ES-I3 (cell line): ENCODE data around the gene CPED1.
"Not testable (repeated sequence)": the region's sequence is repeated elsewhere in the genome, so short reads cannot be mapped to it uniquely, and the experiment has no call there.

Source experiments
- H3K36me3 ChIP-seq: 2 replicates; pipeline ENCODE4 v1.6.1; 2013; ENCODE audit warnings: mild to moderate bottlenecking, low read length, control low read depth, moderate library complexity; ENCODE audit not compliant: insufficient read depth
- H3K4me1 ChIP-seq: 2 replicates; pipeline ENCODE4 v1.6.1; 2013; ENCODE audit warnings: mild to moderate bottlenecking, control low read depth, low read length; ENCODE audit not compliant: insufficient read depth
- H3K9ac ChIP-seq: 2 replicates; pipeline ENCODE4 v1.6.1; 2013; ENCODE audit warnings: low read depth, mild to moderate bottlenecking, low read length, moderate library complexity
- H3K9me3 ChIP-seq: 2 replicates; pipeline ENCODE4 v1.6.1; 2013; ENCODE audit warnings: mild to moderate bottlenecking, low read length, moderate library complexity; ENCODE audit not compliant: control insufficient read depth, insufficient read depth

CPED1 gene

DNA sequence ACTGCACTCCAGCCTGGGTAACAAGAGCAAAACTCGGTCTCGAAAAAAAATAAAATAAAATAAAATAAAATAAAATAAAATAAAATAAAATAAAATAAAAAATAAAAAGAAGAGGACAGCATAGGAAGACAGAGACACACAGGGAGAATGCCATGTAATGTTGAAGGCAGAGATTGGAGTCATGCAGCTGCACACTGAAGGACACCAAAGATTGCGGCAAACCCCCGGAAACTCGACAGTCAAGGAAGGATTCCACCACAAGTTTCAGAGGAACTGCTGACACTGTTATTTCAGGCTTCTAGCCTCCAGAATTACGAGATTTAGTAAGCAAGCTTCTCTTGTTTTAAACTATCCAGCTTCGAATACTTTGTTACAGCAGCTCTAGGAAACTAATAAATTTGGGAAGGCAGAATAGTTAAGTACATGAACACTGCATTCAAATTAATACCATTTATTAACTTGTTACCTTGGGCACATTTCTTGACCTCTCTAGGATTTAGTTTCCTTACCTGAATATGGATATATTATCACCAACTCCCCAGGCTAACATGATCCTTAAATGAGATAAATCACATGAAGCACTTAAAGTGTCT is 9.5 kb downstream of the CPED1 start:
- H3K9me3 ChIP-seq, result no peaks in the 10 kb centered on the region
- H3K9ac ChIP-seq, result no peak overlapping the region
- H3K4me1 ChIP-seq, result peaks cover under 1% of the 10 kb centered on the region; the same call in 1 of the 2 replicates
- H3K36me3 ChIP-seq, result no peaks in the 10 kb centered on the region

DNA sequence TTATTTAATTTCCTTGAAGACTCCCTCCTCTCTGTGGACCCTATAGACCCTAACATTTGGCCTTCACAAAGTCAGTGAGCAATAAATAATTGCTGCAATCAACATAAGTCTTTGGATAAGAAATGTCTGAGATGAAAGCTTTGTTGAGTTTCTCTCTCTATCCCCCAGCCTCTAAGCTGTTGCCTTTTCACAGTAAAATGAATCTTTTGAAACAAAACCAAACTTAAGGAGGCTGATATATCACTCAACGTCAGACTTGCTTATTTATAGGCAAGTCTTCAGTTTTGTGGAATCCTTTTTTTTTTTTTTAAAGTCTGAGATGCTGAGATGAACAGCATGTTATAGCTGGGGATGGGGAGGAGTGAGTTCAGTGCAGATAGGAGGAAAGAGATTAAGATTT is 10.0 kb downstream of the CPED1 start:
- Histone ChIP-seq H3K4me1 (peaks cover 5% of the 10 kb centered on the region; the same call in 1 of the 2 replicates), H3K36me3 (no peaks in the 10 kb centered on the region), H3K9ac (no peak overlapping the region)

DNA sequence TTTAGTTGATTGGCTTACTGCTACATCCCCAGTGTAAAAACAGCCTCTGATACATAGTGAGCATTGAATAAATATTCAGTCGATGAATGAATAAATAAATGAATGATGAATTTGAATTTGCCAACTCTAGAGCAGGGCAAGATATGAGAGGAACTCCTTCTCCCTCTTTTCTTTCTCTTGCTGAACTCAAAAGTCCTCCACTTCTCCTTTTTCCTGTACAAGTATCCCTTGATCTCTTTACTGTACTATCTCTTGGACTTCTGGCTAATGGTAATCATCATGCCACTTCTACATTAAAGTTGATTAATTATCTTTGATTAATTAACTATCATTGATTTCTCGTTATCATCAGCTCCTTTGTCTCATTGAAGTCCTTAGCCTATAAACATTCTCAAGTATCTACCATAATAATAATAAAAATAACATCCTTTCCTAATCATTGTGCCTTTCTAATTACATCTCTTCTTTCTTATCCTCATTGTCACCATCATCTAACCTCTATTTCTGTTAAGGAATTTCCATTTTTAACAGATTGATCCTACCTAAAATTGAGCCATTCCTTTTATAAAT is 10.6 kb downstream of the CPED1 start:
- Histone ChIP-seq H3K9me3 (no peaks in the 10 kb centered on the region), H3K4me1 (peaks cover 5% of the 10 kb centered on the region; the same call in 1 of the 2 replicates), H3K36me3 (no peaks in the 10 kb centered on the region), H3K9ac (no peak overlapping the region)

More for the DNA sequence above, 10.0 kb downstream of the CPED1 start:
- no peaks in the 10 kb centered on the region for H3K9me3 ChIP-seq

- Histone ChIP-seq H3K9ac (no peak overlapping the region), H3K36me3 (no peaks in the 10 kb centered on the region), H3K9me3 (no peaks in the 10 kb centered on the region), H3K4me1 (peaks cover 5% of the 10 kb centered on the region; the same call in 1 of the 2 replicates)
Observed at GRCh38 chr7:121000081-121000983, 11.8 kb downstream of the CPED1 start.

DNA sequence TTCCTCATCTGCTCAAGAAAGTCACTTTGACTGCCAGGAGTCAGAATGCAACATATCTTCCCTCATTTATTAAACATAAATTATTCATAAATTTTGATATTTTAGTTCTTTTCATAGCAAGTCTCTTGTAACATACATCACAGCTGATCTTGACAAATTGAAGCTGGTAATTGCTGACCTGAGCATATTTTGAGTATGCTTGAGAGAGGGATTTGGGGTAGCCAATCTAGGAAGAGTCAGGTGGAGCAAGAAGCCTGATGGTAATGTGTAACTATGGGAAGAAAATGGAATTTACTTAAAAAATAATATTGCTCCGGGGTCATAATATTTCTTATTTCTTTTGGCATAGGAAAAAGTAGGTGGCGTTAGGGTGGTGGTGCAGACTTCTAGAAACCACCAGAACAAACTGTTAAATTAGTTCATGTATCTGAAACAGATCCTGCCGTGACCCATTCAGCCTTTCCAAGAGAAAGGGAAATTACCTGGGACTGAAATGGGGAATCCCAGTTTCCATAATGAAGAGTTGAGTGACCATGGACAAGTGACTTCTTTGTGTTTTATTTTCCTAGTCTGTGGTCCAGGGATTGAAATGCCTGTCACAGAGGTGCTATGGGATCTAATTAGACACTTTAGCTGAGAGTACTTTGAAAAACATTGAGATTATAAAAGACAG is 12.9 kb downstream of the CPED1 start:
- Histone ChIP-seq H3K9ac (no peak overlapping the region), H3K9me3 (no peaks in the 10 kb centered on the region), H3K4me1 (peaks cover 7% of the 10 kb centered on the region; the same call in 1 of the 2 replicates), H3K36me3 (no peaks in the 10 kb centered on the region)

GRCh38 chr7:121002048-121002756 is 13.7 kb downstream of the CPED1 start:
- no peak overlapping the region for H3K9ac ChIP-seq
- H3K36me3 ChIP-seq, result no peaks in the 10 kb centered on the region
- H3K4me1 ChIP-seq, result peaks cover 14% of the 10 kb centered on the region

GRCh38 chr7:121002757-121003200 is 14.3 kb downstream of the CPED1 start:
- Histone ChIP-seq H3K9ac (no peak overlapping the region), H3K9me3 (no peaks in the 10 kb centered on the region), H3K4me1 (peaks cover 14% of the 10 kb centered on the region), H3K36me3 (no peaks in the 10 kb centered on the region)

More at GRCh38 chr7:121002048-121002756, 13.7 kb downstream of the CPED1 start:
- no peaks in the 10 kb centered on the region for H3K9me3 ChIP-seq

GRCh38 chr7:121003986-121004685 is 15.6 kb downstream of the CPED1 start:
- Histone ChIP-seq H3K9me3 (no peaks in the 10 kb centered on the region), H3K36me3 (no peaks in the 10 kb centered on the region), H3K9ac (no peak overlapping the region), H3K4me1 (peaks cover 14% of the 10 kb centered on the region)

DNA sequence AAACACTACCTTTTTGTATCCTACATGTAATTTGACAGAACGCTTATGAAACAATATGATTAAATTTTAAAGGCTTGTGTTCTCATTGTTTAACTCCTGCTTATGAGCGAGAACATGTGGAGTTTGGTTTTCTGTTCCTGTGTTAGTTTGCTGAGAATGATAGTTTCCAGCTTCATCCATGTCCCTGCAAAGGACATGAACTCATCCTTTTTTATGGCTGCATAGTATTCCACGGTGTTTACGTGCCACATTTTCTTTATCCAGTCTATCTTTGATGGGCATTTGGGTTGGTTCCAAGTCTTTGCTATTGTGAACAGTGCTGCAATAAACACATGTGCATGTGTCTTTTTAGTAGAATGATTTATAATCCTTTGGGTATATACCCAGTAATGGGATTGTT is 16.5 kb downstream of the CPED1 start:
- peaks cover 14% of the 10 kb centered on the region for H3K4me1 ChIP-seq
- not testable (repeated sequence) for H3K9ac ChIP-seq, H3K9me3 ChIP-seq, H3K36me3 ChIP-seq

DNA sequence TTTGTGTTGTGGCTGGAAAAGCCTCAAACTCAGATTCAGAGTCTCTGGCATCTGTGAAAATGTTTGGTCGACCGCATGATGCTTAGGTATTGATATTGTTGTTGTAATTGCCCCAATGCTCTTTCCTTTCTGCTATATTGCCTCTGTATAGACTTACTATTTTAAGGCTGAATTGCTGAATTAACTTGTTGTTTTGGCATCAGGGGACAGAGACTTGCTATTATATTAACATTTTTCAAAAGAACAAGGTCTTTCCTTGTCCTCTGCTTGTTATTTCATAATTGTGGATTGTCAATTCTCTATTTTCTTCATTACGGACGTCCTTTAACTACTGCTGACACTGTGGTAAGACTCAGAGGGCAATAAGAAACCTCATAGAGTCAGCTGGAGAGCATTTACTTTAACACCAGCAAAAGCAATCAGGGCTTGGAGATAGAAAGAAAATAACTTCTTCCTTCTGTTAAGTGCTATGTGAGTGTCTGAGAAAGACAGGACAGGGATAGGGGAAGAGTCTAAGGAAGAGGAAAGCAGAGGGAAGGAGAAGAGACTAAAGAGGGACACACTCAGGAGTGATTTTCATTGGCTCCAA is 17.6 kb downstream of the CPED1 start:
- no peak overlapping the region for H3K9ac ChIP-seq
- H3K4me1 ChIP-seq, result peaks cover 14% of the 10 kb centered on the region
- H3K9me3 ChIP-seq, result no peaks in the 10 kb centered on the region
- H3K36me3 ChIP-seq, result no peaks in the 10 kb centered on the region

- H3K9ac ChIP-seq, result no peak overlapping the region
- no peaks in the 10 kb centered on the region for H3K36me3 ChIP-seq
- H3K9me3 ChIP-seq, result no peaks in the 10 kb centered on the region
- H3K4me1 ChIP-seq, result peaks cover 14% of the 10 kb centered on the region
Observed at GRCh38 chr7:121006711-121007315, 18.3 kb downstream of the CPED1 start.

DNA sequence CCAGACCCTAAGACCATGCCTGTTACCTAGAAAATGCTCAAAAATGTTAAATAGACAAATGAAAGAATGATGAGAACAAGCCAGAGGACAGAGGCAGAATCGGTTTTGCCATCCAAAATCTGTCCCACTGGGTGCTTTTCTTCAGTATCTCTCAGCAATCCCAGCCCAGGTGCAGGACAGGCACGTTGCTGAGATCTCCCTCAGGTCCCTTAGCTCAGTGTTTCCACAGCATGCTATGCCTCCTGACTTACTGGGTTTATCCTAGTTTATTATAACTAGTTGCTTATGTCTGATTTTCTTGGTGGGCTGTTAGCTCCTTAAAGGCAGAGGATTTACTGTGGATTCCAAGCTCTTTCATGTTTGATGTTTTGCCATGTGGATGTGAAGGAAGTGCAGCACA is 20.3 kb downstream of the CPED1 start:
- Histone ChIP-seq H3K9ac (no peak overlapping the region), H3K4me1 (peaks cover 9% of the 10 kb centered on the region; the same call in 1 of the 2 replicates), H3K9me3 (no peaks in the 10 kb centered on the region), H3K36me3 (no peaks in the 10 kb centered on the region)

- H3K4me1 ChIP-seq, result peaks cover 7% of the 10 kb centered on the region; the same call in 1 of the 2 replicates
- no peaks in the 10 kb centered on the region for H3K9me3 ChIP-seq
- no peak overlapping the region for H3K9ac ChIP-seq
- H3K36me3 ChIP-seq, result no peaks in the 10 kb centered on the region
Observed at GRCh38 chr7:121011401-121011800, 22.9 kb downstream of the CPED1 start.
